Mesenchymal stem cell (in vitro differentiated cells and primary cell): ENCODE measurements around the gene METTL5.
"Not testable (repeated sequence)": the region's sequence is repeated elsewhere in the genome, so short reads cannot be mapped to it uniquely, and the experiment has no call there.

Source experiments
- DNase-seq: peaks from one replicate; pipeline ENCODE4 v3.0.0-alpha.2; 2013
- H2AFZ ChIP-seq: one replicate; pipeline ENCODE4 v1.6.1; 2013; ENCODE audit warnings: low read depth, mild to moderate bottlenecking, control low read depth, inconsistent platforms, low read length, moderate library complexity
- H2AK5ac ChIP-seq: 2 replicates; pipeline ENCODE4 v1.6.1; 2013; ENCODE audit warnings: low read length, moderate library complexity, mild to moderate bottlenecking, inconsistent platforms; ENCODE audit not compliant: severe bottlenecking
- H2BK120ac ChIP-seq: one replicate; pipeline ENCODE4 v1.6.1; 2013; ENCODE audit warnings: low read depth, mild to moderate bottlenecking, inconsistent platforms, low read length, moderate library complexity
- H2BK12ac ChIP-seq, 2 experiments: one replicate each; pipeline ENCODE4 v1.6.1; 2013; ENCODE audit warnings: inconsistent platforms in 2 of 2, low read length in 2 of 2, mild to moderate bottlenecking in 2 of 2, moderate library complexity in 2 of 2, control low read depth in 1 of 2
- H2BK15ac ChIP-seq: one replicate; pipeline ENCODE4 v1.6.1; 2013; ENCODE audit warnings: mild to moderate bottlenecking, low read depth, inconsistent platforms; ENCODE audit not compliant: poor library complexity, severe bottlenecking
- H2BK5ac ChIP-seq: 2 replicates; pipeline ENCODE4 v1.6.1; 2013; ENCODE audit warnings: low read depth, mild to moderate bottlenecking, low read length, control low read depth, inconsistent platforms; ENCODE audit not compliant: poor library complexity, severe bottlenecking
- H3K14ac ChIP-seq, 2 experiments: one replicate each; pipeline ENCODE4 v1.6.1; 2013; ENCODE audit warnings: inconsistent platforms in 2 of 2, low read length in 2 of 2, control low read depth in 1 of 2, mild to moderate bottlenecking in 1 of 2, moderate library complexity in 1 of 2
- H3K18ac ChIP-seq, 2 experiments: one replicate each; pipeline ENCODE4 v1.6.1; 2013; ENCODE audit warnings: inconsistent platforms in 2 of 2, low read length in 2 of 2, control low read depth in 1 of 2, low read depth in 1 of 2, mild to moderate bottlenecking in 1 of 2
- H3K23ac ChIP-seq, 2 experiments: one replicate each; pipeline ENCODE4 v1.6.1; 2013; ENCODE audit warnings: inconsistent platforms in 2 of 2, low read length in 2 of 2, mild to moderate bottlenecking in 2 of 2, moderate library complexity in 2 of 2, control low read depth in 1 of 2
- H3K27ac ChIP-seq: 2 replicates; pipeline ENCODE4 v1.5.1; 2013; ENCODE audit warnings: mild to moderate bottlenecking, moderate library complexity, low read length, control low read depth, inconsistent platforms; ENCODE audit not compliant: poor library complexity, severe bottlenecking
- H3K27me3 ChIP-seq, 2 experiments: 2 replicates each; pipeline versions ENCODE4 v1.6.1 to v1.7.0; 2013; ENCODE audit warnings: low read length in 2 of 2, mild to moderate bottlenecking in 2 of 2, moderate library complexity in 2 of 2, control low read depth in 1 of 2, inconsistent platforms in 1 of 2; ENCODE audit not compliant: control insufficient read depth in 1 of 2, insufficient read depth in 1 of 2
- H3K36me3 ChIP-seq, 2 experiments: 2 replicates each; pipeline versions ENCODE4 v1.6.1 to v1.7.0; 2013; ENCODE audit warnings: low read length in 2 of 2, control low read depth in 1 of 2, inconsistent platforms in 1 of 2, low read depth in 1 of 2, mild to moderate bottlenecking in 1 of 2; ENCODE audit not compliant: insufficient read depth in 2 of 2, control insufficient read depth in 1 of 2
- H3K4ac ChIP-seq, 2 experiments: one replicate each; pipeline ENCODE4 v1.6.1; 2013; ENCODE audit warnings: inconsistent platforms in 2 of 2, low read length in 2 of 2, mild to moderate bottlenecking in 2 of 2, moderate library complexity in 2 of 2, control low read depth in 1 of 2, low read depth in 1 of 2
- H3K4me1 ChIP-seq: 2 replicates; pipeline ENCODE4 v1.6.1; 2013; ENCODE audit warnings: low read depth, low read length, control low read depth; ENCODE audit not compliant: control insufficient read depth, insufficient read depth
- H3K4me2 ChIP-seq: 2 replicates; pipeline ENCODE4 v1.6.1; 2013; ENCODE audit warnings: low read length, mild to moderate bottlenecking, inconsistent platforms; ENCODE audit not compliant: poor library complexity, severe bottlenecking
- H3K4me3 ChIP-seq, 2 experiments: 2 replicates each; pipeline versions ENCODE4 v1.5.1 to v1.7.0; 2013; ENCODE audit warnings: low read length in 2 of 2, mild to moderate bottlenecking in 2 of 2, control low read depth in 1 of 2, low read depth in 1 of 2; ENCODE audit not compliant: insufficient read depth in 1 of 2
- H3K79me1 ChIP-seq: replicated peaks from 2 replicates; pipeline ENCODE4 v1.6.1; 2013; ENCODE audit warnings: mild to moderate bottlenecking, control low read depth, low read length, inconsistent platforms; ENCODE audit not compliant: poor library complexity, severe bottlenecking
- H3K9ac ChIP-seq: 2 replicates; pipeline ENCODE4 v1.7.0; 2013; ENCODE audit warnings: mild to moderate bottlenecking, low read length, moderate library complexity
- H3K9me3 ChIP-seq: 2 replicates; pipeline ENCODE4 v1.7.0; 2013; ENCODE audit warnings: mild to moderate bottlenecking, low read length; ENCODE audit not compliant: control insufficient read depth
- H4K8ac ChIP-seq: one replicate; pipeline ENCODE4 v1.6.1; 2013; ENCODE audit warnings: inconsistent platforms, mild to moderate bottlenecking, low read length, moderate library complexity
- H4K91ac ChIP-seq: one replicate; pipeline ENCODE4 v1.6.1; 2013; ENCODE audit warnings: mild to moderate bottlenecking, low read length, inconsistent platforms
- WGBS: methylation state at CpG from one replicate; pipeline ENCODE4 v1.1.7; 2013; ENCODE audit warnings: mixed read lengths; 5-methylcytosine and 5-hydroxymethylcytosine counted together

METTL5 gene

GRCh38 chr2:169849710-169850109 lies 25.0 kb upstream of the METTL5 start:
- H3K27ac ChIP-seq, result no peak overlapping the region
- H2BK5ac ChIP-seq, result no peak overlapping the region
- DNase-seq, result no peak
- no peak overlapping the region for H2AK5ac ChIP-seq
- H3K23ac ChIP-seq, result no peak overlapping the region
- H2BK12ac ChIP-seq, result no peak overlapping the region
- H3K27me3 ChIP-seq, result no peaks in the 10 kb centered on the region
- no peak overlapping the region for H3K4me2 ChIP-seq
- H4K91ac ChIP-seq, result no peak overlapping the region
- H3K4me1 ChIP-seq, result no peaks in the 10 kb centered on the region
- no peaks in the 10 kb centered on the region for H3K36me3 ChIP-seq
- peaks cover 19% of the 10 kb centered on the region for H3K79me1 ChIP-seq
- H2BK15ac ChIP-seq, result no peak overlapping the region
- 97% methylated on average over 1 of the region's 1 CpG for WGBS
- no peak overlapping the region for H2AFZ ChIP-seq
- H3K14ac ChIP-seq, result no peak overlapping the region
- no peak overlapping the region for H3K18ac ChIP-seq
- H4K8ac ChIP-seq, result no peak overlapping the region
- no peak overlapping the region for H3K4me3 ChIP-seq
- peaks cover 3% of the 10 kb centered on the region for H3K9me3 ChIP-seq
- no peak overlapping the region for H3K9ac ChIP-seq
- H2BK120ac ChIP-seq, result no peak overlapping the region
- H3K4ac ChIP-seq, result no peak overlapping the region

DNA sequence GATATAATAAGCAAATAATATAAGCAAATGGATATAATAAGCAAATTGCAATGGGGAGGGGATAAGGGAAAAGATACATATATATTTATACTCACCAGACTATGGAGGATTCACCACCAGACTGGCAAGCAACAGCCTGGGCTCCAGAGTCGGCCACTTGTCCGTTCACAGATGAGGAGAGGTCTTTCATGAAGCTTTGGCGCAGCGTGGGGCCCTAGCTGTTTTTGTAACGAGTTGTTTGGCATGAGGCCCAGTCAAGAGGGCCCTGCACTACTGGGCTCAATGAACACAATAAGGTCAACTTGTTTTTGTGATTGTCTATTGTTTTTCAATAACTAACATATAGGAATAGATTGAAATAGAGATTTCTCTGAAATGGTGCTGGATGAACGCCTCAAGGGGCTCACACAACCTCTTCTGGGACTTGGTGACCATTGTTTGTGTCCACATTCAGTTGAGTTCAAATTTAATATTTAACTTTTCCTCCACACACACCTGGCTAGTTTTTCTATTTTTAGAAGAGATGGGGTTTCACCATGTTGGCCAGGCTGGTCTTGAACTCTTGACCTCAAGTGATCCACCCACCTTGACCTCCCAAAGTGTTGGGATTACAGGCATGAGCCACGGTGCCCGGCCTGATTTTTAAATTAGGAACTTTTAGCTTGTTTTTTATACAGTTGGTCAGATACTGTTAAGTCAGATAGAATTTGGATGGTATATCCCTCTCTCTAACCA lies 24.4 kb upstream of the METTL5 start:
- H3K9me3 ChIP-seq, H4K91ac ChIP-seq, H3K27ac ChIP-seq, H2AK5ac ChIP-seq, H3K18ac ChIP-seq, H3K4ac ChIP-seq, H3K9ac ChIP-seq, H3K4me3 ChIP-seq, H2BK5ac ChIP-seq, H4K8ac ChIP-seq, H3K36me3 ChIP-seq, DNase-seq, H3K4me2 ChIP-seq, H2BK12ac ChIP-seq, H3K14ac ChIP-seq, H3K4me1 ChIP-seq, H2BK15ac ChIP-seq, H3K23ac ChIP-seq, H3K27me3 ChIP-seq, H2BK120ac ChIP-seq, H2AFZ ChIP-seq: not testable (repeated sequence)
- H3K79me1 ChIP-seq, result peaks cover 22% of the 10 kb centered on the region
- WGBS, result 79% methylated on average over 5 of the region's 8 CpGs

GRCh38 chr2:169845016-169845415 lies 20.3 kb upstream of the METTL5 start:
- peaks cover 30% of the 10 kb centered on the region for H3K79me1 ChIP-seq
- no peak for DNase-seq
- H2AK5ac ChIP-seq, result no peak overlapping the region
- peaks cover 3 to 4% of the 10 kb centered on the region in 2 experiments for H3K36me3 ChIP-seq
- no peak overlapping the region for H2AFZ ChIP-seq
- H3K27me3 ChIP-seq, result no peaks in the 10 kb centered on the region
- 100% methylated on average over 1 of the region's 2 CpGs for WGBS
- H2BK12ac ChIP-seq, result no peak overlapping the region
- H3K4ac ChIP-seq, result no peak overlapping the region
- peaks cover 3% of the 10 kb centered on the region for H3K9me3 ChIP-seq
- no peak overlapping the region for H3K4me2 ChIP-seq
- no peak overlapping the region for H4K8ac ChIP-seq
- no peak overlapping the region for H3K18ac ChIP-seq
- H4K91ac ChIP-seq, result no peak overlapping the region
- H2BK120ac ChIP-seq, result no peak overlapping the region
- H3K9ac ChIP-seq, result no peak overlapping the region
- no peak overlapping the region for H3K14ac ChIP-seq
- peaks cover 5% of the 10 kb centered on the region for H3K4me1 ChIP-seq
- no peak overlapping the region for H3K23ac ChIP-seq
- no peak overlapping the region for H3K27ac ChIP-seq
- H2BK5ac ChIP-seq, result no peak overlapping the region
- no peak overlapping the region for H2BK15ac ChIP-seq
- H3K4me3 ChIP-seq, result no peak overlapping the region

- H3K23ac ChIP-seq, H3K18ac ChIP-seq, H3K27me3 ChIP-seq, H2BK12ac ChIP-seq, H2AFZ ChIP-seq, H3K36me3 ChIP-seq, DNase-seq, H3K4me1 ChIP-seq, H3K27ac ChIP-seq, H3K9ac ChIP-seq, H3K4ac ChIP-seq, H2AK5ac ChIP-seq, H3K9me3 ChIP-seq, H4K91ac ChIP-seq, H2BK15ac ChIP-seq, H4K8ac ChIP-seq, H2BK120ac ChIP-seq, H3K4me3 ChIP-seq, H3K14ac ChIP-seq, H3K4me2 ChIP-seq, H2BK5ac ChIP-seq: not testable (repeated sequence)
- WGBS, result 99% methylated on average over 16 of the region's 24 CpGs
- peaks cover 24% of the 10 kb centered on the region for H3K79me1 ChIP-seq
These were observed 16.9 kb upstream of the METTL5 start for GRCh38 chr2:169841625-169842024.
